ENCODE results near the gene CCDC59. TPM values are rescaled to one million over a fixed set of nuclear protein-coding genes. Genes with fewer than 3 reads are reported as not detected.
A peak's percentile ranks its signal among the peaks of the same experiment; 100 is the strongest.
"Not testable (repeated sequence)": the region's sequence is repeated elsewhere in the genome, so short reads cannot be mapped to it uniquely, and the experiment has no call there.

The CCDC59 gene
- total RNA-seq, 4 donors from 2014 or later = 25.4 to 101 (median 39.9) TPM

DNA sequence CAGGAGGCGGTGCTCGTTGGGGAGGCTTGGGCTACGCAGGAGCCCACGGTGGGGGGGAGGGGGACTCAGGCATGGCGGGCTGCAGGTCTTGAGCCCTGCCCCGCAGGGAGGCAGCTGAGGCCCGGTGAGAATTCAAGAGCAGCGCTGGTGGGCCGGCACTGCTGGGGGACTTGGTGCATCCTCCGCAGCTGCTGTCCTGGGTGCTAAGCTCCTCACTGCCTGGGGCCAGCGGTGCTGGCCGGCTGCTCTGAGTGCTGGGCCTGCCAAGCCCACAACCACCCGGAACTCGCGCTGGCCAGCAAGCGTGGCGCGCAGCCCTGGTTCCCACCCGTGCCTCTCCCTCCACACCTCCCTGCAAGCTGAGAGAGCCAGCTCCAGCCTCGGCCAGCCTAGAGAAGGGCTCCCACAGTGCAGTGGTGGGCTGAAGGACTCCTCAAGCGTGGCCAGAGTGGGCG is 3.3 kb upstream of the CCDC59 start:
- TF ChIP-seq, protein P1, sequence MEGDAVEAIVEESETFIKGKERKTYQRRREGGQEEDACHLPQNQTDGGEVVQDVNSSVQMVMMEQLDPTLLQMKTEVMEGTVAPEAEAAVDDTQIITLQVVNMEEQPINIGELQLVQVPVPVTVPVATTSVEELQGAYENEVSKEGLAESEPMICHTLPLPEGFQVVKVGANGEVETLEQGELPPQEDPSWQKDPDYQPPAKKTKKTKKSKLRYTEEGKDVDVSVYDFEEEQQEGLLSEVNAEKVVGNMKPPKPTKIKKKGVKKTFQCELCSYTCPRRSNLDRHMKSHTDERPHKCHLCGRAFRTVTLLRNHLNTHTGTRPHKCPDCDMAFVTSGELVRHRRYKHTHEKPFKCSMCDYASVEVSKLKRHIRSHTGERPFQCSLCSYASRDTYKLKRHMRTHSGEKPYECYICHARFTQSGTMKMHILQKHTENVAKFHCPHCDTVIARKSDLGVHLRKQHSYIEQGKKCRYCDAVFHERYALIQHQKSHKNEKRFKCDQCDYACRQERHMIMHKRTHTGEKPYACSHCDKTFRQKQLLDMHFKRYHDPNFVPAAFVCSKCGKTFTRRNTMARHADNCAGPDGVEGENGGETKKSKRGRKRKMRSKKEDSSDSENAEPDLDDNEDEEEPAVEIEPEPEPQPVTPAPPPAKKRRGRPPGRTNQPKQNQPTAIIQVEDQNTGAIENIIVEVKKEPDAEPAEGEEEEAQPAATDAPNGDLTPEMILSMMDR (IDR thresholded peaks at IDR 0.05) = no peak
- no peak for TF ChIP-seq POLR2A (IDR thresholded peaks at IDR 0.05)
- Histone ChIP-seq H3K27me3 (no peaks in the 10 kb centered on the region), H3K27ac (no peak overlapping the region), H3K4me1 (peaks cover 0 to 20% (median 8%) of the 10 kb centered on the region in 4 donors), H3K4me3 (no peak overlapping the region), H3K9me3 (no peaks in the 10 kb centered on the region), H3K36me3 (peaks cover 0 to under 1% (median 0%) of the 10 kb centered on the region in 3 donors)
- DNase-seq = no peak

DNA sequence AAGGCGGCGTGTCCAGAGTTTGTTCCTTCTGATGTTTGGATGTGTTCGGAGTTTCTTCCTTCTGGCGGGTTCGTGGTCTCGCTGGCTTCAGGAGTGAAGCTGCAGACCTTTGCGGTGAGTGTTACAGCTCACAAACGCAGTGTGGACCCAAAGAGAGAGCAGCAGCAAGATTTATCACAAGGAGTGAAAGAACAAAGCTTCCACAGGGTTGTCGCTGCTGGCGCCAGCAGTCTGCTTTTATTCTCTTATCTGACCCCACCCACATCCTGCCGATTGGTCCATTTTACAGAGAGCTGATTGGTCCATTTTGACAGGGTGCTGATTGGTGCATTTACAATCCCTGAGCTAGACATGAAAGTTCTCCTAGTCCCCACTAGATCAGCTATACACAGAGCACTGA is 2.6 kb upstream of the CCDC59 start:
- peaks cover 0 to 27% (median 10%) of the 10 kb centered on the region in 4 donors for H3K4me1 ChIP-seq
- not testable (repeated sequence) for H3K36me3 ChIP-seq, DNase-seq

DNA sequence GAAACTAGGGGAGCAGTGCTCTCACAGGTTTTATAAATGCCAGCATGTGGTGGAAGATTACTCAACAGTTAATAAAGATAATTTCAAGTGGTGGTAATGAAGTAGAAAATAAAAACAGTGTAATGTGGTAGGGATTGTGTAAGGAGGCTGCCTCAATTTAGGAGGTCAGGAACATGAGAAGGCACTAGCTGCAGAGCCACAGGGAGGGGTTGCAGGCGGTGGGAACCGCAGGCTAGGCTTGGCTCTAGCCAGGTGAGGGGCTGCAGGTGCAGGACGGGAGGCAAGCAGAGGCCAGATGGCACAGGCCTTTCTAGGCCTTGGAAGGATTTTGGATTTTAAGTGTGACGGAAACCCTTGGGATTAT is 910 bp upstream of the CCDC59 start:
- Histone ChIP-seq H3K4me3 (peak overlapping the region; percentile 65 to 91 (median 80)), H3K36me3 (peaks cover 0 to 23% (median 0%) of the 10 kb centered on the region in 3 donors), H3K4me1 (peaks cover 0 to 32% (median 10%) of the 10 kb centered on the region in 4 donors), H3K27ac (peak overlapping the region; percentile 89 to 99 (median 91)), H3K9me3 (no peaks in the 10 kb centered on the region), H3K27me3 (no peaks in the 10 kb centered on the region)
- no peak for DNase-seq
- TF ChIP-seq, protein P1 (IDR thresholded peaks at IDR 0.05) = no peak

More for the DNA sequence above, 2.6 kb upstream of the CCDC59 start:
- not testable (repeated sequence) for H3K27me3 ChIP-seq, H3K4me3 ChIP-seq, H3K9me3 ChIP-seq, H3K27ac ChIP-seq

DNA sequence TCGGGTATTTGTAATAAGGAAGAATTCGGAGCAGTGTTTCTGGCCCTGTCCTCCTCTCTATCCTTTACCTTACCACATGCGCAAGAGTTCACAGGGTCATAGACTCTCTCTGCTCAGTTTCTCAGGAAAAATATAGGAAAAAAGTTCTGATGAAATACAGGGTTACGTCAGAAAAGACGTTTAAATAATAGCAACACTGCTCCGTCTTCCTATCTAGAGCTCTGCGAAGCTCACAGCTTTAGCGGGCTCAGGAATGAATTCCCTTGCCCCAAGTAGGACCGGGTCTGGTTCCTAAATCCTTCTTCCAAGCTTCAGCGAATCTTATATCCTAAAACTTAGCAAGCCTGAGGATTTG is 365 bp downstream of the CCDC59 start:
- H3K27me3 ChIP-seq = no peaks in the 10 kb centered on the region
- H3K27ac ChIP-seq = peak overlapping the region; percentile 89 to 99 (median 91)
- no peak for DNase-seq
- TF ChIP-seq, protein P1 (IDR thresholded peaks at IDR 0.05) = no peak
- no peak for TF ChIP-seq POLR2A (IDR thresholded peaks at IDR 0.05)
- H3K36me3 ChIP-seq = peaks cover 0 to 36% (median 0%) of the 10 kb centered on the region in 3 donors
- H3K4me3 ChIP-seq = peak overlapping the region; percentile 65 to 91 (median 80)
- no peaks in the 10 kb centered on the region for H3K9me3 ChIP-seq
- H3K4me1 ChIP-seq = peaks cover 0 to 32% (median 10%) of the 10 kb centered on the region in 4 donors

DNA sequence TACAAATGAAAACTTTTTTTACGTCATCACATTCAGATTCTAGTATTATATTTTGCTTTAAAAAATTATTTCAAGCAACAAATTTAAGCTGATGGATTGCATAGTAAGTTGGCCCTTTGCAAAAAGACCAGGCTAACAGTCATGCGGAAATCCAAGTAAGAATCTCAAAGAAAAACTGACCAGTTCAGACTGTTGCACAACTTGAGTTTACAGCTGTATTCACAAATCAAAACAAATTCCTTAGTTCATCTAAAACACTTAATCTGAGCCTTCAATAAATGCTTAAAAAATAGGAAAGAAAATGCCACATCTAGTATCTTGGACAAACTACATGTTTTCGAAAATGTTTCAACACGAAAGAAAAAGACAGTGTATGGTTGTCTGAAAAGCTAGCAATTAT is 847 bp downstream of the CCDC59 start:
- no peaks in the 10 kb centered on the region for H3K27me3 ChIP-seq
- peak overlapping the region in 3 of 4 donors; percentile 89 to 93 (median 89) for H3K27ac ChIP-seq
- TF ChIP-seq, protein P1 (IDR thresholded peaks at IDR 0.05) = no peak
- no peak for TF ChIP-seq POLR2A (IDR thresholded peaks at IDR 0.05)
- DNase-seq = no peak
- H3K4me1 ChIP-seq = peaks cover 0 to 32% (median 10%) of the 10 kb centered on the region in 4 donors
- no peaks in the 10 kb centered on the region for H3K9me3 ChIP-seq
- peaks cover 0 to 41% (median 0%) of the 10 kb centered on the region in 3 donors for H3K36me3 ChIP-seq
- peak overlapping the region; percentile 65 to 91 (median 80) for H3K4me3 ChIP-seq

DNA sequence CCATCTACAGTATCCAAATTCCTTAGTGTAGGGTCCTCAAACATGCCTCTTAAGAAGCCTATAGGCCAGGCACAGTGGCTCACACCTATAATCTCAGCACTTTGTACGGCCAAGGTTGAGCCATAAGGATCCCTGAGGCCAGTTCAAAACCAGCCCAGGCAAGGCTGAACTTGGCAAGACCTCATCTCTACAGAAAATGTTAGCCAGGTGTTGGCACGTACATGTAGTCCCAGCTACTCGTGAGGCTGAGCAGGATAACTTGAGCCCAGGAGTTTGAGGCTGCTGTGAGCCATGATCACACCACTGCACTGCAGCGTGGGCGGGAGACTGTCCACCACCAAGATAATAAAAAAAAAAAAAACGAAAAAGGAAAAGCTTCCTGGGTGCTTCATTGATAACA is 6.8 kb downstream of the CCDC59 start:
- H3K4me1 ChIP-seq = peaks cover 0 to 11% (median 1%) of the 10 kb centered on the region in 4 donors
- no peak for DNase-seq
- H3K4me3 ChIP-seq = no peak overlapping the region
- peaks cover 0 to 63% (median 0%) of the 10 kb centered on the region in 3 donors for H3K36me3 ChIP-seq
- H3K27ac ChIP-seq = no peak overlapping the region
- TF ChIP-seq, protein P1 (IDR thresholded peaks at IDR 0.05) = no peak
- no peaks in the 10 kb centered on the region for H3K9me3 ChIP-seq
- H3K27me3 ChIP-seq = no peaks in the 10 kb centered on the region
